OCI-LY7 (cell line): Measurements from ENCODE around the gene XAGE2.

Experiments used
- EZH2phosphoT487 ChIP-seq: fragments of 200-600 bp; sonication (generic); IDR thresholded peaks from 2 replicates; pipeline ENCODE4 v1.6.1; 2018; ENCODE audit warnings: low read depth, borderline replicate concordance, mild to moderate bottlenecking, mixed run types, antibody characterized with exemption, low read length, moderate library complexity, mixed read lengths
- TF ChIP-seq, protein P1 (sequence below): fragments of 200-600 bp; sonication (generic); conservative IDR thresholded peaks from 2 replicates; pipeline ENCODE4 v1.5.1; 2014; ENCODE audit warnings: mild to moderate bottlenecking, antibody characterized with exemption, low read length, moderate library complexity, mixed read lengths

GRCh38 chrX:52355108-52355507 lies 13.7 kb upstream of the XAGE2 start:
- TF ChIP-seq, protein P1, sequence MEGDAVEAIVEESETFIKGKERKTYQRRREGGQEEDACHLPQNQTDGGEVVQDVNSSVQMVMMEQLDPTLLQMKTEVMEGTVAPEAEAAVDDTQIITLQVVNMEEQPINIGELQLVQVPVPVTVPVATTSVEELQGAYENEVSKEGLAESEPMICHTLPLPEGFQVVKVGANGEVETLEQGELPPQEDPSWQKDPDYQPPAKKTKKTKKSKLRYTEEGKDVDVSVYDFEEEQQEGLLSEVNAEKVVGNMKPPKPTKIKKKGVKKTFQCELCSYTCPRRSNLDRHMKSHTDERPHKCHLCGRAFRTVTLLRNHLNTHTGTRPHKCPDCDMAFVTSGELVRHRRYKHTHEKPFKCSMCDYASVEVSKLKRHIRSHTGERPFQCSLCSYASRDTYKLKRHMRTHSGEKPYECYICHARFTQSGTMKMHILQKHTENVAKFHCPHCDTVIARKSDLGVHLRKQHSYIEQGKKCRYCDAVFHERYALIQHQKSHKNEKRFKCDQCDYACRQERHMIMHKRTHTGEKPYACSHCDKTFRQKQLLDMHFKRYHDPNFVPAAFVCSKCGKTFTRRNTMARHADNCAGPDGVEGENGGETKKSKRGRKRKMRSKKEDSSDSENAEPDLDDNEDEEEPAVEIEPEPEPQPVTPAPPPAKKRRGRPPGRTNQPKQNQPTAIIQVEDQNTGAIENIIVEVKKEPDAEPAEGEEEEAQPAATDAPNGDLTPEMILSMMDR: no peak
- no peak for TF ChIP-seq EZH2phosphoT487
